Trophoblast cell (in vitro differentiated cells and primary cell): Measurements from ENCODE around the gene DGCR2.

Experiments
- DNase-seq, 2 donors: peaks; one replicate each; pipeline ENCODE4 v3.0.0-alpha.2; 2016
- H2AFZ ChIP-seq: 2 replicates; pipeline ENCODE4 v1.6.1; 2013; ENCODE audit warnings: low read length, moderate library complexity, mild to moderate bottlenecking; ENCODE audit not compliant: insufficient read depth, poor library complexity
- H2AK5ac ChIP-seq: 2 replicates; pipeline ENCODE4 v1.6.1; 2013; ENCODE audit warnings: mild to moderate bottlenecking, low read length
- H2BK120ac ChIP-seq: 2 replicates; pipeline ENCODE4 v1.6.1; 2013; ENCODE audit warnings: low read length, mild to moderate bottlenecking, moderate library complexity; ENCODE audit not compliant: insufficient read depth, poor library complexity
- H2BK12ac ChIP-seq: 2 replicates; pipeline ENCODE4 v1.6.1; 2013; ENCODE audit warnings: mild to moderate bottlenecking, low read length, moderate library complexity
- H2BK5ac ChIP-seq: 2 replicates; pipeline ENCODE4 v1.6.1; 2013; ENCODE audit warnings: low read length, low read depth, moderate library complexity, mild to moderate bottlenecking; ENCODE audit not compliant: poor library complexity
- H3K14ac ChIP-seq: 2 replicates; pipeline ENCODE4 v1.6.1; 2013; ENCODE audit warnings: mild to moderate bottlenecking, low read length
- H3K18ac ChIP-seq: 2 replicates; pipeline ENCODE4 v1.6.1; 2013; ENCODE audit warnings: mild to moderate bottlenecking, low read length
- H3K23ac ChIP-seq: 2 replicates; pipeline ENCODE4 v1.6.1; 2013; ENCODE audit warnings: low read length
- H3K27ac ChIP-seq: 2 replicates; pipeline ENCODE4 v1.5.1; 2013; ENCODE audit warnings: low read depth, mild to moderate bottlenecking, inconsistent platforms, low read length, moderate library complexity
- H3K27me3 ChIP-seq: 2 replicates; pipeline ENCODE4 v1.6.1; 2013; ENCODE audit warnings: inconsistent platforms, mild to moderate bottlenecking, low read length, moderate library complexity; ENCODE audit not compliant: insufficient read depth
- H3K36me3 ChIP-seq, 2 experiments: 1 replicate in 1 of 2; 2 replicates in 1 of 2; pipeline ENCODE4 v1.6.1; 2013; ENCODE audit warnings: low read length in 2 of 2, mild to moderate bottlenecking in 2 of 2, moderate library complexity in 1 of 2; ENCODE audit not compliant: insufficient read depth in 2 of 2, control insufficient read depth in 1 of 2
- H3K4ac ChIP-seq: 2 replicates; pipeline ENCODE4 v1.6.1; 2013; ENCODE audit warnings: low read depth, mild to moderate bottlenecking, low read length, moderate library complexity
- H3K4me1 ChIP-seq, 2 experiments: 1 replicate in 1 of 2; 2 replicates in 1 of 2; pipeline ENCODE4 v1.6.1; 2013; ENCODE audit warnings: low read length in 2 of 2, mild to moderate bottlenecking in 2 of 2, moderate library complexity in 1 of 2; ENCODE audit not compliant: insufficient read depth in 2 of 2, control insufficient read depth in 1 of 2
- H3K4me2 ChIP-seq: 2 replicates; pipeline ENCODE4 v1.6.1; 2013; ENCODE audit warnings: inconsistent platforms, mild to moderate bottlenecking, low read length, moderate library complexity
- H3K4me3 ChIP-seq: 2 replicates; pipeline ENCODE4 v1.5.1; 2013; ENCODE audit warnings: mild to moderate bottlenecking, low read depth, low read length, inconsistent platforms
- H3K79me1 ChIP-seq: one replicate; pipeline ENCODE4 v1.6.1; 2013; ENCODE audit warnings: low read length
- H3K79me2 ChIP-seq: 2 replicates; pipeline ENCODE4 v1.6.1; 2013; ENCODE audit warnings: low read length, mild to moderate bottlenecking; ENCODE audit not compliant: control insufficient read depth, insufficient read depth, poor library complexity
- H3K9ac ChIP-seq: 2 replicates; pipeline ENCODE4 v1.6.1; 2013; ENCODE audit warnings: mild to moderate bottlenecking, low read length
- H3K9me3 ChIP-seq: 2 replicates; pipeline ENCODE4 v1.6.1; 2013; ENCODE audit warnings: low read depth, mild to moderate bottlenecking, control low read depth, inconsistent platforms, low read length; ENCODE audit not compliant: insufficient read depth
- H4K12ac ChIP-seq: 2 replicates; pipeline ENCODE4 v1.6.1; 2013; ENCODE audit warnings: low read depth, mild to moderate bottlenecking, low read length, moderate library complexity
- H4K8ac ChIP-seq: 2 replicates; pipeline ENCODE4 v1.6.1; 2013; ENCODE audit warnings: low read depth, mild to moderate bottlenecking, low read length, moderate library complexity
- H4K91ac ChIP-seq: one replicate; pipeline ENCODE4 v1.6.1; 2013; ENCODE audit warnings: low read depth, mild to moderate bottlenecking, low read length, moderate library complexity
- WGBS: extraction: QIAGEN DNeasy Blood & Tissue Kit; methylation state at CpG from one replicate; pipeline ENCODE4 v1.1.7; 2013; ENCODE audit warnings: missing lambda C conversion rate; ENCODE audit not compliant: insufficient read length, insufficient coverage; ENCODE audit errors: extremely low coverage; 5-methylcytosine and 5-hydroxymethylcytosine counted together

Gene DGCR2

GRCh38 chr22:19133561-19133960 lies 11.3 kb upstream of the DGCR2 start:
- no peak overlapping the region for H3K18ac ChIP-seq
- no peak overlapping the region for H2AFZ ChIP-seq
- no peak overlapping the region for H3K4me2 ChIP-seq
- H3K79me2 ChIP-seq, result no peaks in the 10 kb centered on the region
- H2BK120ac ChIP-seq, result no peak overlapping the region
- H3K9ac ChIP-seq, result no peak overlapping the region
- no peak overlapping the region for H4K91ac ChIP-seq
- no peak overlapping the region for H3K27ac ChIP-seq
- peaks cover 56% of the 10 kb centered on the region in 2 experiments for H3K36me3 ChIP-seq
- H4K8ac ChIP-seq, result no peak overlapping the region
- no peak overlapping the region for H2BK5ac ChIP-seq
- no peak overlapping the region for H2AK5ac ChIP-seq
- DNase-seq, result no peak
- H2BK12ac ChIP-seq, result no peak overlapping the region
- H3K4me1 ChIP-seq, result no peaks in the 10 kb centered on the region
- no peak overlapping the region for H3K4ac ChIP-seq
- H3K23ac ChIP-seq, result no peak overlapping the region
- H3K79me1 ChIP-seq, result no peaks in the 10 kb centered on the region
- no peaks in the 10 kb centered on the region for H3K27me3 ChIP-seq
- WGBS, result no CpG with 5 or more reads among the region's 13 CpGs
- H3K14ac ChIP-seq, result no peak overlapping the region
- no peak overlapping the region for H4K12ac ChIP-seq
- no peak overlapping the region for H3K4me3 ChIP-seq
- H3K9me3 ChIP-seq, result peaks cover 3% of the 10 kb centered on the region

- Histone ChIP-seq H3K79me2 (no peaks in the 10 kb centered on the region), H3K27ac (no peak overlapping the region), H2AK5ac (no peak overlapping the region), H2BK5ac (no peak overlapping the region), H3K23ac (no peak overlapping the region), H3K18ac (no peak overlapping the region), H3K4ac (no peak overlapping the region), H2AFZ (no peak overlapping the region), H3K4me2 (no peak overlapping the region), H4K12ac (no peak overlapping the region), H3K4me3 (no peak overlapping the region), H3K4me1 (no peaks in the 10 kb centered on the region), H3K9ac (no peak overlapping the region), H3K79me1 (no peaks in the 10 kb centered on the region), H3K9me3 (peaks cover 3% of the 10 kb centered on the region), H4K8ac (no peak overlapping the region), H4K91ac (no peak overlapping the region), H2BK12ac (no peak overlapping the region), H3K36me3 (peaks cover 49% of the 10 kb centered on the region in 2 experiments), H3K27me3 (no peaks in the 10 kb centered on the region), H3K14ac (no peak overlapping the region), H2BK120ac (no peak overlapping the region)
- WGBS, result no CpG with 5 or more reads among the region's 9 CpGs
- DNase-seq, result no peak
These were observed 10.6 kb upstream of the DGCR2 start for GRCh38 chr22:19132693-19133400.

- Histone ChIP-seq H4K91ac (no peak overlapping the region), H3K79me2 (no peaks in the 10 kb centered on the region), H3K27me3 (no peaks in the 10 kb centered on the region), H4K8ac (no peak overlapping the region), H3K9ac (no peak overlapping the region), H2BK120ac (no peak overlapping the region), H3K14ac (no peak overlapping the region), H2AFZ (no peak overlapping the region), H3K4me3 (no peak overlapping the region), H3K27ac (no peak overlapping the region), H3K18ac (no peak overlapping the region), H3K79me1 (no peaks in the 10 kb centered on the region), H3K4ac (no peak overlapping the region), H3K4me1 (no peaks in the 10 kb centered on the region), H2AK5ac (no peak overlapping the region), H2BK5ac (no peak overlapping the region), H3K9me3 (peaks cover 3% of the 10 kb centered on the region), H3K4me2 (no peak overlapping the region), H4K12ac (no peak overlapping the region), H3K23ac (no peak overlapping the region), H2BK12ac (no peak overlapping the region), H3K36me3 (peaks cover 42% of the 10 kb centered on the region in 2 experiments)
- no peak for DNase-seq
- WGBS, result no CpG with 5 or more reads among the region's 20 CpGs
These were observed 9.9 kb upstream of the DGCR2 start for GRCh38 chr22:19132153-19132552.

GRCh38 chr22:19131685-19132015 lies 9.4 kb upstream of the DGCR2 start:
- Histone ChIP-seq H3K18ac (no peak overlapping the region), H3K9ac (no peak overlapping the region), H3K9me3 (no peaks in the 10 kb centered on the region), H3K14ac (no peak overlapping the region), H3K4me1 (no peaks in the 10 kb centered on the region), H3K4ac (no peak overlapping the region), H3K79me1 (no peaks in the 10 kb centered on the region), H3K4me2 (no peak overlapping the region), H3K27me3 (no peaks in the 10 kb centered on the region), H3K23ac (no peak overlapping the region), H3K4me3 (no peak overlapping the region), H2BK12ac (no peak overlapping the region), H4K12ac (no peak overlapping the region), H3K79me2 (no peaks in the 10 kb centered on the region), H2BK120ac (no peak overlapping the region), H3K27ac (no peak overlapping the region), H3K36me3 (peaks cover 37% of the 10 kb centered on the region in 2 experiments), H4K8ac (no peak overlapping the region), H2AFZ (no peak overlapping the region), H4K91ac (no peak overlapping the region), H2AK5ac (no peak overlapping the region), H2BK5ac (no peak overlapping the region)
- WGBS, result no CpG with 5 or more reads among the region's 19 CpGs
- no peak for DNase-seq
